GM12878 (cell line): ENCODE data around the gene PCCB.
"Not testable (repeated sequence)": the region's sequence is repeated elsewhere in the genome, so short reads cannot be mapped to it uniquely, and the experiment has no call there.

ENCODE experiments used
- BHLHE40 ChIP-seq, 2 experiments: fragments of 450-650 bp in 1 of 2; IDR thresholded peaks; 2 replicates each; pipeline ENCODE4 v1.6.1; 2011 to 2017; ENCODE audit warnings: low read depth in 2 of 2, borderline replicate concordance in 1 of 2, improper control_type of control experiment in 1 of 2, low read length in 1 of 2, mild to moderate bottlenecking in 1 of 2
- CEBPB ChIP-seq, 2 experiments: fragments of 150-350 bp in 1 of 2; IDR thresholded peaks; 2 replicates each; pipeline ENCODE4 v1.6.1; 2012 to 2014; ENCODE audit warnings: low read depth in 2 of 2, low read length in 2 of 2, borderline replicate concordance in 1 of 2, inconsistent platforms in 1 of 2
- EP300 ChIP-seq, 2 experiments: fragments of 150-350 bp in 1 of 2; IDR thresholded peaks; 2 replicates each; pipeline ENCODE4 v1.6.1; 2011 to 2012; ENCODE audit warnings: low read depth in 2 of 2, low read length in 2 of 2, borderline replicate concordance in 1 of 2, improper control_type of control experiment in 1 of 2, inconsistent platforms in 1 of 2; ENCODE audit not compliant: control insufficient read depth in 1 of 2
- FOXK2 ChIP-seq: fragments of 450-650 bp; IDR thresholded peaks from 2 replicates; pipeline ENCODE4 v1.6.1; 2017; ENCODE audit warnings: mild to moderate bottlenecking, moderate library complexity
- LARP7 ChIP-seq: fragments of 450-650 bp; IDR thresholded peaks from 2 replicates; pipeline ENCODE4 v1.6.1; 2017; ENCODE audit warnings: mild to moderate bottlenecking
- POLR2A ChIP-seq: IDR thresholded peaks from 2 replicates; pipeline ENCODE4 v1.6.1; 2011; ENCODE audit warnings: low read depth, mild to moderate bottlenecking, low read length
- RUNX3 ChIP-seq: IDR thresholded peaks from 2 replicates; pipeline ENCODE4 v1.6.1; 2012; ENCODE audit warnings: low read length, inconsistent platforms
- SIN3A ChIP-seq: IDR thresholded peaks from 2 replicates; pipeline ENCODE4 v1.6.1; 2012; ENCODE audit warnings: low read depth, low read length, improper control_type of control experiment
- TAF1 ChIP-seq: IDR thresholded peaks from 2 replicates; pipeline ENCODE4 v1.6.1; 2011; ENCODE audit warnings: mild to moderate bottlenecking, low read depth, low read length, borderline replicate concordance
- TF ChIP-seq, protein P1 (sequence below), 3 experiments: IDR thresholded peaks in 2 of 3; conservative IDR thresholded peaks in 1 of 3; 2 replicates each; pipeline ENCODE4 v1.5.1; 2011; ENCODE audit warnings: low read depth in 3 of 3, low read length in 3 of 3, mild to moderate bottlenecking in 3 of 3, control low read depth in 2 of 3, moderate library complexity in 2 of 3, inconsistent platforms in 1 of 3, mixed read lengths in 1 of 3; ENCODE audit not compliant: control insufficient read depth in 2 of 3, insufficient read depth in 1 of 3; ENCODE audit errors: extremely low read depth in 1 of 3

DNA sequence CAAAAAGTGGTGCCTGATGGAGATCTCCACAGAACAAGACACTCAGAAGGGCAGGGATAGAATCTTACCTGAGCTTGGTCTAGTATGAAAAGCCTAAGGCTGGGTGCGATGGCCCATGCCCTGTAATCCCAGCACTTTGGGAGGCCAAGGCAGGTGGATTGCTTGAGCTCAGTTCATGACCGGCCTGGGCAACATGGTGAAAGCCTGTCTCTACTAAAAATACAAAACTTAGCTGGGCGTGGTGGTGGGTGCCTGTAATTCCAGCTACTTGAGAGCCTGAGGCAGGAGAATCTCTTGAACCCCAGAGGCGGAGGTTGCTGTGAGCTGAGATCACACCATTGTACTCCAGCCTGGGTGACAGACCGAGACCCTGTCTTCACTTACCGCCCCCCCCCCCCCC, 84.6 kb downstream of the PCCB start:
- TF ChIP-seq, protein P1, sequence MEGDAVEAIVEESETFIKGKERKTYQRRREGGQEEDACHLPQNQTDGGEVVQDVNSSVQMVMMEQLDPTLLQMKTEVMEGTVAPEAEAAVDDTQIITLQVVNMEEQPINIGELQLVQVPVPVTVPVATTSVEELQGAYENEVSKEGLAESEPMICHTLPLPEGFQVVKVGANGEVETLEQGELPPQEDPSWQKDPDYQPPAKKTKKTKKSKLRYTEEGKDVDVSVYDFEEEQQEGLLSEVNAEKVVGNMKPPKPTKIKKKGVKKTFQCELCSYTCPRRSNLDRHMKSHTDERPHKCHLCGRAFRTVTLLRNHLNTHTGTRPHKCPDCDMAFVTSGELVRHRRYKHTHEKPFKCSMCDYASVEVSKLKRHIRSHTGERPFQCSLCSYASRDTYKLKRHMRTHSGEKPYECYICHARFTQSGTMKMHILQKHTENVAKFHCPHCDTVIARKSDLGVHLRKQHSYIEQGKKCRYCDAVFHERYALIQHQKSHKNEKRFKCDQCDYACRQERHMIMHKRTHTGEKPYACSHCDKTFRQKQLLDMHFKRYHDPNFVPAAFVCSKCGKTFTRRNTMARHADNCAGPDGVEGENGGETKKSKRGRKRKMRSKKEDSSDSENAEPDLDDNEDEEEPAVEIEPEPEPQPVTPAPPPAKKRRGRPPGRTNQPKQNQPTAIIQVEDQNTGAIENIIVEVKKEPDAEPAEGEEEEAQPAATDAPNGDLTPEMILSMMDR (IDR thresholded peaks at IDR 0.05 in 2 of 3, conservative IDR thresholded peaks at IDR 0.05 in 1 of 3; ENCODE audit: control insufficient read depth in 2 of 3, extremely low read depth in 1 of 3, insufficient read depth in 1 of 3, low read depth in 3 of 3, low read length in 3 of 3): not testable (repeated sequence)
- not testable (repeated sequence) for TF ChIP-seq CEBPB (IDR thresholded peaks at IDR 0.05; ENCODE audit: borderline replicate concordance in 1 of 2, low read depth in 2 of 2, low read length in 2 of 2); RUNX3; SIN3A; TAF1; POLR2A; LARP7; BHLHE40 (IDR thresholded peaks at IDR 0.05; ENCODE audit: borderline replicate concordance in 1 of 2, low read depth in 2 of 2, low read length in 1 of 2); FOXK2; EP300 (IDR thresholded peaks at IDR 0.05; ENCODE audit: borderline replicate concordance in 1 of 2, control insufficient read depth in 1 of 2, low read depth in 2 of 2, low read length in 2 of 2)
